ENCODE measurements around the gene ROR1. TPM values are rescaled to one million over a fixed set of nuclear protein-coding genes. Genes with fewer than 3 reads are reported as not detected.

Gene ROR1
- total RNA-seq, 6 experiments from 2014 or later: 0.04 to 0.58 (median 0.37) TPM

DNA sequence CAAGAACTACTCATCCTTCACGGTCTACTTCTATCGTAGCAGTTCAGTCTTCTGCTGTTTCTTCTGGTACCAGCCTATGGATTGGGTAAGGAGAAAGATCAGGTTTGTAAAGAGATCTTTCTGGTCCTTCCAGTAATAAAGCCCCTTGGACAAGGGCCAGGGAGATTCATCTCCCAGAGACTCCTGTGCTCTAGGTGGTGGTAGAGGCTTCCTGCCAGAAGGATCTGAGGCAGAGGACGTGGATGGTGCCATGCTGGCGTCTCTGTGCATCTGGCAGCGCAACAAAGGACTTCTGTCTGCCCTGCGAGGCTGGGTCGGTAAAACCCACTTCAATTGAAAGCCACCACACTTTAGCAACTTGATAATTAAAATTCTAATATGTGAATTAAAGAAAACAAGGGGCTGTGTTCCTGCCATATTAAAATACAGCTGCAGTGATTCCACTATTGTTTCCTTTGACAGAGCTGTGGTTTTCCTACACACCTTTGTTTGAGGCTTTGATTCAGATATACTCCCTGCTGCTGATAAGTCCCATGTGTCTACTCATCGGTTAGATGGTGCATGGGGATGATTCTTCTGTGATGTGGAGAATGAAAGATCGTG lies 73.6 kb downstream of the ROR1 start:
- H3K27me3 ChIP-seq: no peaks in the 10 kb centered on the region
- no peaks in the 10 kb centered on the region for H3K4me1 ChIP-seq
- no peak overlapping the region for H3K27ac ChIP-seq
- no peak overlapping the region for H3K4me3 ChIP-seq
- intact Hi-C loops (cut with DNase I): no loop called here
- TF ChIP-seq CTCF (IDR thresholded peaks at IDR 0.05) (no peak), POLR2A (IDR thresholded peaks at IDR 0.05) (no peak)
- H3K9me3 ChIP-seq: no peaks in the 10 kb centered on the region
- H3K36me3 ChIP-seq: no peaks in the 10 kb centered on the region
- DNase-seq (no peak), ATAC-seq (no peak)
- WGBS (ENCODE audit: insufficient coverage, low coverage, low lambda C conversion rate, missing lambda C conversion rate): 89% methylated on average over 7 of the region's 9 CpGs

GRCh38 chr1:63848733-63849132 lies 74.9 kb downstream of the ROR1 start:
- Histone ChIP-seq H3K4me3 (no peak overlapping the region), H3K4me1 (no peaks in the 10 kb centered on the region), H3K27me3 (no peaks in the 10 kb centered on the region), H3K9me3 (no peaks in the 10 kb centered on the region), H3K27ac (no peak overlapping the region), H3K36me3 (no peaks in the 10 kb centered on the region)
- DNase-seq (no peak), ATAC-seq (no peak)
- intact Hi-C loops (cut with DNase I): no loop called here
- TF ChIP-seq CTCF (IDR thresholded peaks at IDR 0.05) (no peak), POLR2A (IDR thresholded peaks at IDR 0.05) (no peak)
- WGBS (ENCODE audit: insufficient coverage, low coverage, low lambda C conversion rate, missing lambda C conversion rate): 63% methylated on average over 4 of the region's 4 CpGs

GRCh38 chr1:63849149-63849548 lies 75.3 kb downstream of the ROR1 start:
- no peaks in the 10 kb centered on the region for H3K4me1 ChIP-seq
- H3K27ac ChIP-seq: no peak overlapping the region
- no peaks in the 10 kb centered on the region for H3K9me3 ChIP-seq
- 27% methylated on average over 1 of the region's 1 CpG for WGBS (ENCODE audit: insufficient coverage, low coverage, low lambda C conversion rate, missing lambda C conversion rate)
- H3K36me3 ChIP-seq: no peaks in the 10 kb centered on the region
- ATAC-seq: no peak
- intact Hi-C loops (cut with DNase I): no loop called here
- DNase-seq: no peak
- H3K27me3 ChIP-seq: no peaks in the 10 kb centered on the region
- no peak overlapping the region for H3K4me3 ChIP-seq
- no peak for TF ChIP-seq POLR2A (IDR thresholded peaks at IDR 0.05)
- TF ChIP-seq CTCF (IDR thresholded peaks at IDR 0.05): no peak

DNA sequence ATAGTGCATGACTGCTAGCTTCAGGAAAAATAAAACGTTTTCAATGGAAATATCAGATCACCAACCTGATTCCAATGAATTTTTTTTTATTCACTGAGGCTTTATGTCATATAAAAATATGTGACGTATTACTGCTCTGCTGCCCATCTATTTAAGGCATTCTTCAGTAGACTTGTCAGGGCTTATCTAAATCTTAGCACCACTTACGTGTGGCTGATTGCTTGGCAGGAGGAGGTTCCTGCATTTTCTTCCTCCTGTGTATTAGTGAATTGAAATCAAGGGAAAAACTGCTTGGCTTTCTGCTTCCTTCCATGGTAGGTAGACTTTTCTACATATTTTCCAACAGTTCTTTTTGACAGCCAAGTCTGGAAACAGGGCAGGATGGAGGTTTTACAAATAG lies 80.3 kb downstream of the ROR1 start:
- TF ChIP-seq CTCF (IDR thresholded peaks at IDR 0.05) (no peak), POLR2A (IDR thresholded peaks at IDR 0.05) (no peak)
- Histone ChIP-seq H3K27me3 (no peaks in the 10 kb centered on the region), H3K4me3 (no peak overlapping the region), H3K9me3 (no peaks in the 10 kb centered on the region), H3K36me3 (no peaks in the 10 kb centered on the region), H3K4me1 (no peaks in the 10 kb centered on the region), H3K27ac (no peak overlapping the region)
- 58% methylated on average over 3 of the region's 3 CpGs for WGBS (ENCODE audit: insufficient coverage, low coverage, low lambda C conversion rate, missing lambda C conversion rate)
- ATAC-seq: no peak
- intact Hi-C loops (cut with DNase I): no loop called here
- no peak for DNase-seq

DNA sequence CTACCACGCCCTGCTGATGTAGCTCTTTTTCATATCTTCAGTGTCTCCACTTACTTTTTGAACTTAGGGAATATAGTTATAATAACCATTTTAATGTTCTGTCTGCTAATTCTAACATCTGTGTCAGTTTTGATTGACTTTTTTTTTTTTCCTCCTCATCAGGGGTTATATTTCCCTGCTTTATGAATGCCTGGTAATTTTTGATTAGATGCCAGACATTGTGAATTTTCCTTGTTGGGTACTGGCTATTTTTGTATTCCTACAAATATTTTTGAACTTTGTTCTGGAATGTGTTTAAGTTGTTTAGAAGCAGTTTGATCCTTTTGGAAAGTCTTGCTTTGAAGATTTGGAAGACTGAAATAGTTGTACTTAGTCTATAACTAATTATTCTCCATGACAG lies 82.1 kb downstream of the ROR1 start:
- no peaks in the 10 kb centered on the region for H3K9me3 ChIP-seq
- no peaks in the 10 kb centered on the region for H3K4me1 ChIP-seq

More for the DNA sequence above, 82.1 kb downstream of the ROR1 start:
- Histone ChIP-seq H3K4me3 (no peak overlapping the region), H3K36me3 (no peaks in the 10 kb centered on the region), H3K27ac (no peak overlapping the region), H3K27me3 (no peaks in the 10 kb centered on the region)
- DNase-seq (no peak), ATAC-seq (no peak)
- TF ChIP-seq POLR2A (IDR thresholded peaks at IDR 0.05): no peak
- no peak for TF ChIP-seq CTCF (IDR thresholded peaks at IDR 0.05)
- intact Hi-C loops (cut with DNase I): no loop called here
- no CpG with 5 or more reads among the region's 1 CpG for WGBS (ENCODE audit: insufficient coverage, low coverage, low lambda C conversion rate, missing lambda C conversion rate)

All from right lobe of liver (tissue), 6 donors.